DOHH2 (cell line): ENCODE measurements around the gene NSMCE4A.
A peak's percentile ranks its signal among the peaks of the same experiment; 100 is the strongest.
"Not testable (repeated sequence)": the region's sequence is repeated elsewhere in the genome, so short reads cannot be mapped to it uniquely, and the experiment has no call there.

Source experiments
- H3F3A ChIP-seq: fragments of 200-600 bp; sonication (generic), shearing (Covaris generic); 2 replicates; pipeline ENCODE4 v1.6.0; 2016; ENCODE audit warnings: antibody characterized with exemption, mild to moderate bottlenecking; ENCODE audit not compliant: control insufficient read depth, insufficient read depth
- H3K27ac ChIP-seq: fragments of 200-600 bp; sonication (generic); 2 replicates; pipeline ENCODE4 v1.5.1; 2014; ENCODE audit warnings: low read depth, mild to moderate bottlenecking, low read length, moderate library complexity
- H3K27me3 ChIP-seq: fragments of 200-600 bp; sonication (generic); 2 replicates; pipeline ENCODE4 v1.6.1; 2014; ENCODE audit warnings: mild to moderate bottlenecking, low read length, mixed read lengths; ENCODE audit not compliant: control insufficient read depth
- H3K36me3 ChIP-seq: fragments of 200-600 bp; sonication (generic); 2 replicates; pipeline ENCODE4 v1.6.1; 2014; ENCODE audit warnings: mild to moderate bottlenecking, low read length, moderate library complexity, mixed read lengths; ENCODE audit not compliant: control insufficient read depth
- H3K4me1 ChIP-seq: fragments of 200-600 bp; sonication (generic); 2 replicates; pipeline ENCODE4 v1.6.1; 2014; ENCODE audit warnings: mild to moderate bottlenecking, low read length, mixed read lengths; ENCODE audit not compliant: control insufficient read depth
- H3K4me2 ChIP-seq: fragments of 200-600 bp; sonication (generic); 2 replicates; pipeline ENCODE4 v1.6.0; 2014; ENCODE audit warnings: mild to moderate bottlenecking, low read length, moderate library complexity
- H3K4me3 ChIP-seq: fragments of 200-600 bp; sonication (generic); 2 replicates; pipeline ENCODE4 v1.5.1; 2014; ENCODE audit warnings: mild to moderate bottlenecking, low read length, mixed read lengths
- H3K79me2 ChIP-seq: fragments of 200-600 bp; sonication (generic); 2 replicates; pipeline ENCODE4 v1.6.1; 2014; ENCODE audit warnings: mild to moderate bottlenecking, low read length, mixed read lengths; ENCODE audit not compliant: control insufficient read depth
- H3K9me2 ChIP-seq: fragments of 200-600 bp; sonication (generic); replicated peaks from 2 replicates; pipeline ENCODE4 v1.6.1; 2014; ENCODE audit warnings: mild to moderate bottlenecking, low read length, mixed read lengths; ENCODE audit not compliant: control insufficient read depth
- H3K9me3 ChIP-seq: fragments of 200-600 bp; sonication (generic); 2 replicates; pipeline ENCODE4 v1.6.1; 2014; ENCODE audit warnings: antibody characterized with exemption, low read length, mixed read lengths; ENCODE audit not compliant: control insufficient read depth, insufficient read depth
- H4K20me1 ChIP-seq: fragments of 200-600 bp; sonication (generic); 2 replicates; pipeline ENCODE4 v1.6.0; 2014; ENCODE audit warnings: low read depth, mild to moderate bottlenecking, antibody characterized with exemption, low read length, moderate library complexity; ENCODE audit not compliant: control insufficient read depth, insufficient read depth
- EZH2phosphoT487 ChIP-seq: fragments of 200-600 bp; sonication (generic); IDR thresholded peaks from 2 replicates; pipeline ENCODE4 v1.6.1; 2017; ENCODE audit warnings: borderline replicate concordance, mild to moderate bottlenecking, antibody characterized with exemption, low read length, moderate library complexity, mixed read lengths
- TF ChIP-seq, protein P1 (sequence below): fragments of 200-600 bp; sonication (generic); IDR thresholded peaks from one replicate; pipeline ENCODE4 v1.5.1; 2014; ENCODE audit warnings: antibody characterized with exemption, mild to moderate bottlenecking, low read depth, low read length; ENCODE audit not compliant: poor library complexity, severe bottlenecking

The NSMCE4A gene

DNA sequence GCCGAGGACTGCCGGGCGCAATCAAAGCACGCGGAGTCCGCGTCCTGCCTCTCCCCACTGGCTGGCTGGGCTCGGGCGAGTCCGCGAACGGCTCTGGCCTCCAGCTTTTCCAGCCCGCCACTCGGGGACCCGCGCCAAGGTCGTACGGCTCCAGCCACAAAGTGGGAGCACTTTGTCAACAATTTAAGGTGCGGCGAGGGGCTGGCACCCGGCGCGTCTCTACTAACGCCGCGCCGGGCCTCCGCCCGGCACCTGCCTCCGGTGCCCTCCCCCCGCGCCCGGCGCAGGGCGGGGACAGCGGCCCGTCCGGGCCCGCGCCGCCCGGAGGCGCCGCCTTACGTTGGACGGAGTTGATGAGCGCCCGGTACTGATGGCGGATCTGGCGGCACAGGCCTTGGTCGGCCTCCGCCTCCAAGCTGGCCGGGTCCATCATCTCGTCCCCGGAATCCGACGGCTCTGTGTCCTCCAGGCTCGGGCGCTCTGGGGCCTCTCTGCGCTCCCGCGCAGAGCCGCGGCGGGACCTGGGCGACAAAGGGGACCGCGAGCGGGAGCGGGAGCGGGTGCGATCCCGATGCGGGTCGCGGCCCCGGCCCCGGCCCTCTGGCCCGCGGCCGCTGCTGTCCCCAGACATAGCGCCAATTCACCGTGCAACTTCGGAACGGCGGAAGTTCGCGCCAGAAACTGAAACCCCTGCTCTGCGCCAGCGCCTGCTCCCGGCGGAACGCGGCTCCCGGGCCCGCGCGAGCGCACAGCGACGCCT, at the start of gene NSMCE4A:
Gene NSMCE4A, minus strand, starts transcription at position 683 of the 760 bp plus-strand sequence. Its CDS starts 52 bp downstream, at position 631.
- TF ChIP-seq, protein P1, sequence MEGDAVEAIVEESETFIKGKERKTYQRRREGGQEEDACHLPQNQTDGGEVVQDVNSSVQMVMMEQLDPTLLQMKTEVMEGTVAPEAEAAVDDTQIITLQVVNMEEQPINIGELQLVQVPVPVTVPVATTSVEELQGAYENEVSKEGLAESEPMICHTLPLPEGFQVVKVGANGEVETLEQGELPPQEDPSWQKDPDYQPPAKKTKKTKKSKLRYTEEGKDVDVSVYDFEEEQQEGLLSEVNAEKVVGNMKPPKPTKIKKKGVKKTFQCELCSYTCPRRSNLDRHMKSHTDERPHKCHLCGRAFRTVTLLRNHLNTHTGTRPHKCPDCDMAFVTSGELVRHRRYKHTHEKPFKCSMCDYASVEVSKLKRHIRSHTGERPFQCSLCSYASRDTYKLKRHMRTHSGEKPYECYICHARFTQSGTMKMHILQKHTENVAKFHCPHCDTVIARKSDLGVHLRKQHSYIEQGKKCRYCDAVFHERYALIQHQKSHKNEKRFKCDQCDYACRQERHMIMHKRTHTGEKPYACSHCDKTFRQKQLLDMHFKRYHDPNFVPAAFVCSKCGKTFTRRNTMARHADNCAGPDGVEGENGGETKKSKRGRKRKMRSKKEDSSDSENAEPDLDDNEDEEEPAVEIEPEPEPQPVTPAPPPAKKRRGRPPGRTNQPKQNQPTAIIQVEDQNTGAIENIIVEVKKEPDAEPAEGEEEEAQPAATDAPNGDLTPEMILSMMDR, result peak; percentile 80
- TF ChIP-seq EZH2phosphoT487, result no peak
- Histone ChIP-seq H3K27me3 (no peaks in the 10 kb centered on the region), H3K4me3 (peak within 1 kb of the TSS; percentile 90), H3K9me3 (peaks cover 20% of the 10 kb centered on the region; the same call in 1 of the 2 replicates), H4K20me1 (peaks cover 5% of the 10 kb centered on the region), H3F3A (no peaks in the 10 kb centered on the region), H3K79me2 (peaks cover 36% of the 10 kb centered on the region), H3K4me2 (peak within 1 kb of the TSS; percentile 80), H3K27ac (peak within 1 kb of the TSS; percentile 83), H3K36me3 (peaks cover 32% of the 10 kb centered on the region), H3K4me1 (peaks cover 13% of the 10 kb centered on the region), H3K9me2 (no peaks in the 10 kb centered on the region)

DNA sequence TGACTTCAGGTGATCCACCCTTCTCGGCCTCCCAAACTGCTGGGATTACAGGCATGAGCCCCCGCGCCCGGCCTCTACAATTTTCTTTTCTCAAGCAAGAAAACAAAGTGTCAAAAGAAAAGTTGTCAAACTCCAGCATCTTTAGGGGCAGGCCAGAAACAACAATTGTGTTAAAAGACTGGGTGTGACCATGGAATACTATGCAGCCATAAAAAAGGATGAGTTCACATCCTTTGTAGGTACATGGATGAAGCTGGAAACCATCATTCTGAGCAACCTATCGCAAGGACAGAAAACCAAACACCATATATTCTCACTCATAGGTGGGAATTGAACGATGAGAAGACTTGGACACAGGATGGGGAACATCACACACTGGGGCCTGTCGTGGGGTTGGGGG, 48.2 kb upstream of the NSMCE4A start:
- H3K4me1 ChIP-seq, H3K9me2 ChIP-seq, H3K79me2 ChIP-seq, H3K9me3 ChIP-seq, H3K36me3 ChIP-seq, H3K27me3 ChIP-seq, H4K20me1 ChIP-seq, H3F3A ChIP-seq, H3K4me2 ChIP-seq, H3K4me3 ChIP-seq, H3K27ac ChIP-seq: not testable (repeated sequence)

GRCh38 chr10:122022276-122022675, 47.3 kb upstream of the NSMCE4A start:
- H3K27ac ChIP-seq, result no peak overlapping the region
- no peaks in the 10 kb centered on the region for H3F3A ChIP-seq
- H4K20me1 ChIP-seq, result no peaks in the 10 kb centered on the region
- H3K4me1 ChIP-seq, result no peaks in the 10 kb centered on the region
- H3K79me2 ChIP-seq, result no peaks in the 10 kb centered on the region
- H3K36me3 ChIP-seq, result no peaks in the 10 kb centered on the region
- H3K9me3 ChIP-seq, result no peaks in the 10 kb centered on the region
- H3K4me2 ChIP-seq, result no peak overlapping the region
- no peaks in the 10 kb centered on the region for H3K9me2 ChIP-seq
- no peak for TF ChIP-seq EZH2phosphoT487
- TF ChIP-seq, protein P1, result no peak
- no peaks in the 10 kb centered on the region; the same call in 1 of the 2 replicates for H3K27me3 ChIP-seq
- H3K4me3 ChIP-seq, result no peak overlapping the region

DNA sequence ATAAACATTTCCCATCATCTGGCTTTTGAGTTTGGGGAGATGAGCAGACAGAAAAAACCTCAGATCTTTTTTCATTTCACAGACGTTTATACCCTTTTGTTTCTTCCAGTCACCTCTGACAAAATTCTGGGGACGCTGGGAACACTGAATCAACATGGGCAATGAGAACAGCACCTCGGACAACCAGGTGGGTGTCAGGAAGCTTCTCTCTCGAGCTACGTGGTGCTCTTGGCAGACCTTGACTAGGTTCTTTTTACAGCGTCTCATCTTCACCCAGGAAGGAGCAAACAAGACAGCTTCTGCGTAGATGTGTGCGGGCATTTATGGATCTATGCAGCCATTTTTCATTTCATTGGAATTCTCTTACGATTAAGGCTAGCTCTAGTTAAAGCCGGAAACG, 46.8 kb upstream of the NSMCE4A start:
- Histone ChIP-seq H3K79me2 (no peaks in the 10 kb centered on the region), H3F3A (no peaks in the 10 kb centered on the region), H3K9me2 (no peaks in the 10 kb centered on the region), H3K9me3 (no peaks in the 10 kb centered on the region), H3K36me3 (no peaks in the 10 kb centered on the region), H3K27me3 (peaks cover under 1% of the 10 kb centered on the region; the same call in 1 of the 2 replicates), H3K4me2 (no peak overlapping the region), H3K27ac (no peak overlapping the region), H3K4me3 (no peak overlapping the region), H4K20me1 (no peaks in the 10 kb centered on the region), H3K4me1 (no peaks in the 10 kb centered on the region)
- TF ChIP-seq EZH2phosphoT487, result no peak
- TF ChIP-seq, protein P1, result no peak
